ENCODE results near the gene PPP1R27. TPM values are rescaled to one million over a fixed set of nuclear protein-coding genes. Genes with fewer than 3 reads are reported as not detected.
A peak's percentile ranks its signal among the peaks of the same experiment; 100 is the strongest.

Gene PPP1R27
- polyA plus RNA-seq, 3 donors = 0.22 to 1.5 (median 0.33) TPM

- intact Hi-C loops (cut with micrococcal nuclease) = no loop called here
- H3K9me3 Mint-ChIP-seq = peaks cover 0 to 2% (median 0%) of the 10 kb centered on the region in 7 donors
- TF ChIP-seq CTCF (IDR thresholded peaks at IDR 0.05) = no peak
- Histone ChIP-seq H3K27me3 (ENCODE audit: control insufficient read depth in 2 of 2, insufficient read depth in 2 of 2, low read length in 2 of 2) (no peaks in the 10 kb centered on the region), H3K4me2 (replicated peaks; ENCODE audit: extremely low read depth, low read length, poor library complexity, severe bottlenecking) (no peak overlapping the region), H3K36me3 (replicated peaks in 1 of 2; ENCODE audit: control insufficient read depth in 1 of 2, insufficient read depth in 2 of 2, low read length in 2 of 2) (peaks cover 61 to 62% of the 10 kb centered on the region in 2 donors), H3K27ac (ENCODE audit: low read depth in 1 of 2, low read length in 2 of 2) (no peak overlapping the region), H3K4me1 (ENCODE audit: control insufficient read depth in 1 of 2, insufficient read depth in 2 of 2, low read length in 2 of 2) (peaks cover 12 to 13% of the 10 kb centered on the region in 2 donors), H3K9me3 (replicated peaks in 1 of 2; ENCODE audit: control insufficient read depth in 1 of 2, insufficient read depth in 1 of 2, low read length in 2 of 2) (no peaks in the 10 kb centered on the region), H3K9ac (ENCODE audit: insufficient read depth, low read length, poor library complexity, severe bottlenecking) (no peak overlapping the region), H4K20me1 (ENCODE audit: insufficient read depth, low read length) (peaks cover 29% of the 10 kb centered on the region), H2AFZ (ENCODE audit: insufficient read depth, low read depth, low read length, poor library complexity, severe bottlenecking) (no peak overlapping the region), H3K79me2 (ENCODE audit: insufficient read depth, low read length) (peaks cover 10% of the 10 kb centered on the region), H3K4me3 (replicated peaks in 1 of 3; ENCODE audit: low read depth in 2 of 3, low read length in 3 of 3) (no peak overlapping the region)
- 92% methylated on average over 14 of the region's 14 CpGs for WGBS (ENCODE audit: insufficient coverage)
- no peak overlapping the region for H3K4me3 Mint-ChIP-seq
- peak overlapping the region in 5 of 7 donors; percentile 25 to 66 (median 60) for H3K27ac Mint-ChIP-seq
- peaks cover 49 to 70% of the 10 kb centered on the region in 2 donors for H3K36me3 Mint-ChIP-seq
- no peak for DNase-seq
- peaks cover 18% of the 10 kb centered on the region for H3K4me1 Mint-ChIP-seq
- H3K27me3 Mint-ChIP-seq (ENCODE audit: low read depth in 3 of 3) = peaks cover 0 to 3% (median 0%) of the 10 kb centered on the region in 3 donors
These were observed 9.5 kb upstream of the PPP1R27 start for GRCh38 chr17:81844327-81844851.

- Histone ChIP-seq H2AFZ (ENCODE audit: insufficient read depth, low read depth, low read length, poor library complexity, severe bottlenecking) (no peak overlapping the region), H3K36me3 (replicated peaks in 1 of 2; ENCODE audit: control insufficient read depth in 1 of 2, insufficient read depth in 2 of 2, low read length in 2 of 2) (peaks cover 56 to 61% of the 10 kb centered on the region in 2 donors), H4K20me1 (ENCODE audit: insufficient read depth, low read length) (peaks cover 29% of the 10 kb centered on the region), H3K4me1 (ENCODE audit: control insufficient read depth in 1 of 2, insufficient read depth in 2 of 2, low read length in 2 of 2) (peaks cover 17% of the 10 kb centered on the region in 2 donors), H3K27ac (ENCODE audit: low read depth in 1 of 2, low read length in 2 of 2) (peak overlapping the region in 1 of 2 donors; percentile 51), H3K4me2 (replicated peaks; ENCODE audit: extremely low read depth, low read length, poor library complexity, severe bottlenecking) (no peak overlapping the region), H3K79me2 (ENCODE audit: insufficient read depth, low read length) (peaks cover 11% of the 10 kb centered on the region), H3K4me3 (replicated peaks in 1 of 3; ENCODE audit: low read depth in 2 of 3, low read length in 3 of 3) (no peak overlapping the region), H3K9ac (ENCODE audit: insufficient read depth, low read length, poor library complexity, severe bottlenecking) (no peak overlapping the region), H3K9me3 (replicated peaks in 1 of 2; ENCODE audit: control insufficient read depth in 1 of 2, insufficient read depth in 1 of 2, low read length in 2 of 2) (no peaks in the 10 kb centered on the region), H3K27me3 (ENCODE audit: control insufficient read depth in 2 of 2, insufficient read depth in 2 of 2, low read length in 2 of 2) (no peaks in the 10 kb centered on the region)
- intact Hi-C loops (cut with micrococcal nuclease) = no loop called here
- H3K4me3 Mint-ChIP-seq = no peak overlapping the region
- 77% methylated on average over 27 of the region's 30 CpGs for WGBS (ENCODE audit: insufficient coverage)
- no peak for DNase-seq
- peaks cover 49 to 65% of the 10 kb centered on the region in 2 donors for H3K36me3 Mint-ChIP-seq
- peak overlapping the region in 6 of 7 donors; percentile 25 to 80 (median 54) for H3K27ac Mint-ChIP-seq
- H3K27me3 Mint-ChIP-seq (ENCODE audit: low read depth in 3 of 3) = peaks cover 0 to 3% (median 0%) of the 10 kb centered on the region in 3 donors
- H3K4me1 Mint-ChIP-seq = peaks cover 23% of the 10 kb centered on the region
- H3K9me3 Mint-ChIP-seq = peaks cover 0 to 2% (median 0%) of the 10 kb centered on the region in 7 donors
- TF ChIP-seq CTCF (IDR thresholded peaks at IDR 0.05) = no peak
These were observed 9.0 kb upstream of the PPP1R27 start for GRCh38 chr17:81843713-81844326.
